Measurements from ENCODE around the gene GATB.

GRCh38 chr4:151672996-151673395 is 87.8 kb downstream of the GATB start:
- TF ChIP-seq TAF1 (IDR thresholded peaks at IDR 0.05; ENCODE audit: low read depth, low read length) (no peak), POLR2A (IDR thresholded peaks at IDR 0.05; ENCODE audit: low read depth, low read length) (no peak), POLR2AphosphoS5 (IDR thresholded peaks at IDR 0.05; ENCODE audit: low read depth, low read length) (no peak), PAX5 (IDR thresholded peaks at IDR 0.05; ENCODE audit: insufficient read depth, low read length, severe bottlenecking) (no peak), SPI1 (IDR thresholded peaks at IDR 0.05; ENCODE audit: low read depth, low read length) (no peak), POU2F2 (IDR thresholded peaks at IDR 0.05; ENCODE audit: low read depth, low read length) (no peak)
